ENCODE results near the gene DCAF8L2. TPM values are rescaled to one million over a fixed set of nuclear protein-coding genes. Genes with fewer than 3 reads are reported as not detected.

The DCAF8L2 gene
- total and polyA plus RNA-seq, 9 of the 15 experiments (the other 6 are each of a cell fraction or from before 2014, with no cell fraction given): not detected

DNA sequence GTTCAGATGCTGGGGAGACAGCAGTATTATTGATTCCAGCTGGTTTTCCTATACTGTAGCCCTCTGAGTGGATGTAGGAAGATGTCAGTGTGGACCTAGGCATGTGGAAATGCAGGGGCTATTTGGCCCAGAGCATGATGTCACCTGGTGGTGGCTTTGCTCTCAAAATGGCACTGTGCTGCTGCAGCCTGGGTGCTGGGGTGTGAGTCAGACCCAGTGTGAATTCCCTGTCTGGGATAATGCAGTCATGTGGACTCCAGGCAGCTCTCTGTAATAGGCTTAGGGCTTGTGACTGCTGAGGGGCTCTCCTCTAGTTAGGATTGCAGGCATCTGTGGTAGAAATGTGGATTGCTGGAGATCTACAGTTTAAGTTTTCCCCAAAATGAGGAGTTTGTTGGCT, 70.7 kb downstream of the DCAF8L2 start (continued):
- TF ChIP-seq, protein P1, sequence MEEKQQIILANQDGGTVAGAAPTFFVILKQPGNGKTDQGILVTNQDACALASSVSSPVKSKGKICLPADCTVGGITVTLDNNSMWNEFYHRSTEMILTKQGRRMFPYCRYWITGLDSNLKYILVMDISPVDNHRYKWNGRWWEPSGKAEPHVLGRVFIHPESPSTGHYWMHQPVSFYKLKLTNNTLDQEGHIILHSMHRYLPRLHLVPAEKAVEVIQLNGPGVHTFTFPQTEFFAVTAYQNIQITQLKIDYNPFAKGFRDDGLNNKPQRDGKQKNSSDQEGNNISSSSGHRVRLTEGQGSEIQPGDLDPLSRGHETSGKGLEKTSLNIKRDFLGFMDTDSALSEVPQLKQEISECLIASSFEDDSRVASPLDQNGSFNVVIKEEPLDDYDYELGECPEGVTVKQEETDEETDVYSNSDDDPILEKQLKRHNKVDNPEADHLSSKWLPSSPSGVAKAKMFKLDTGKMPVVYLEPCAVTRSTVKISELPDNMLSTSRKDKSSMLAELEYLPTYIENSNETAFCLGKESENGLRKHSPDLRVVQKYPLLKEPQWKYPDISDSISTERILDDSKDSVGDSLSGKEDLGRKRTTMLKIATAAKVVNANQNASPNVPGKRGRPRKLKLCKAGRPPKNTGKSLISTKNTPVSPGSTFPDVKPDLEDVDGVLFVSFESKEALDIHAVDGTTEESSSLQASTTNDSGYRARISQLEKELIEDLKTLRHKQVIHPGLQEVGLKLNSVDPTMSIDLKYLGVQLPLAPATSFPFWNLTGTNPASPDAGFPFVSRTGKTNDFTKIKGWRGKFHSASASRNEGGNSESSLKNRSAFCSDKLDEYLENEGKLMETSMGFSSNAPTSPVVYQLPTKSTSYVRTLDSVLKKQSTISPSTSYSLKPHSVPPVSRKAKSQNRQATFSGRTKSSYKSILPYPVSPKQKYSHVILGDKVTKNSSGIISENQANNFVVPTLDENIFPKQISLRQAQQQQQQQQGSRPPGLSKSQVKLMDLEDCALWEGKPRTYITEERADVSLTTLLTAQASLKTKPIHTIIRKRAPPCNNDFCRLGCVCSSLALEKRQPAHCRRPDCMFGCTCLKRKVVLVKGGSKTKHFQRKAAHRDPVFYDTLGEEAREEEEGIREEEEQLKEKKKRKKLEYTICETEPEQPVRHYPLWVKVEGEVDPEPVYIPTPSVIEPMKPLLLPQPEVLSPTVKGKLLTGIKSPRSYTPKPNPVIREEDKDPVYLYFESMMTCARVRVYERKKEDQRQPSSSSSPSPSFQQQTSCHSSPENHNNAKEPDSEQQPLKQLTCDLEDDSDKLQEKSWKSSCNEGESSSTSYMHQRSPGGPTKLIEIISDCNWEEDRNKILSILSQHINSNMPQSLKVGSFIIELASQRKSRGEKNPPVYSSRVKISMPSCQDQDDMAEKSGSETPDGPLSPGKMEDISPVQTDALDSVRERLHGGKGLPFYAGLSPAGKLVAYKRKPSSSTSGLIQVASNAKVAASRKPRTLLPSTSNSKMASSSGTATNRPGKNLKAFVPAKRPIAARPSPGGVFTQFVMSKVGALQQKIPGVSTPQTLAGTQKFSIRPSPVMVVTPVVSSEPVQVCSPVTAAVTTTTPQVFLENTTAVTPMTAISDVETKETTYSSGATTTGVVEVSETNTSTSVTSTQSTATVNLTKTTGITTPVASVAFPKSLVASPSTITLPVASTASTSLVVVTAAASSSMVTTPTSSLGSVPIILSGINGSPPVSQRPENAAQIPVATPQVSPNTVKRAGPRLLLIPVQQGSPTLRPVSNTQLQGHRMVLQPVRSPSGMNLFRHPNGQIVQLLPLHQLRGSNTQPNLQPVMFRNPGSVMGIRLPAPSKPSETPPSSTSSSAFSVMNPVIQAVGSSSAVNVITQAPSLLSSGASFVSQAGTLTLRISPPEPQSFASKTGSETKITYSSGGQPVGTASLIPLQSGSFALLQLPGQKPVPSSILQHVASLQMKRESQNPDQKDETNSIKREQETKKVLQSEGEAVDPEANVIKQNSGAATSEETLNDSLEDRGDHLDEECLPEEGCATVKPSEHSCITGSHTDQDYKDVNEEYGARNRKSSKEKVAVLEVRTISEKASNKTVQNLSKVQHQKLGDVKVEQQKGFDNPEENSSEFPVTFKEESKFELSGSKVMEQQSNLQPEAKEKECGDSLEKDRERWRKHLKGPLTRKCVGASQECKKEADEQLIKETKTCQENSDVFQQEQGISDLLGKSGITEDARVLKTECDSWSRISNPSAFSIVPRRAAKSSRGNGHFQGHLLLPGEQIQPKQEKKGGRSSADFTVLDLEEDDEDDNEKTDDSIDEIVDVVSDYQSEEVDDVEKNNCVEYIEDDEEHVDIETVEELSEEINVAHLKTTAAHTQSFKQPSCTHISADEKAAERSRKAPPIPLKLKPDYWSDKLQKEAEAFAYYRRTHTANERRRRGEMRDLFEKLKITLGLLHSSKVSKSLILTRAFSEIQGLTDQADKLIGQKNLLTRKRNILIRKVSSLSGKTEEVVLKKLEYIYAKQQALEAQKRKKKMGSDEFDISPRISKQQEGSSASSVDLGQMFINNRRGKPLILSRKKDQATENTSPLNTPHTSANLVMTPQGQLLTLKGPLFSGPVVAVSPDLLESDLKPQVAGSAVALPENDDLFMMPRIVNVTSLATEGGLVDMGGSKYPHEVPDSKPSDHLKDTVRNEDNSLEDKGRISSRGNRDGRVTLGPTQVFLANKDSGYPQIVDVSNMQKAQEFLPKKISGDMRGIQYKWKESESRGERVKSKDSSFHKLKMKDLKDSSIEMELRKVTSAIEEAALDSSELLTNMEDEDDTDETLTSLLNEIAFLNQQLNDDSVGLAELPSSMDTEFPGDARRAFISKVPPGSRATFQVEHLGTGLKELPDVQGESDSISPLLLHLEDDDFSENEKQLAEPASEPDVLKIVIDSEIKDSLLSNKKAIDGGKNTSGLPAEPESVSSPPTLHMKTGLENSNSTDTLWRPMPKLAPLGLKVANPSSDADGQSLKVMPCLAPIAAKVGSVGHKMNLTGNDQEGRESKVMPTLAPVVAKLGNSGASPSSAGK (IDR thresholded peaks at IDR 0.05): no peak
- no peak for TF ChIP-seq RBM15 (IDR thresholded peaks at IDR 0.05; ENCODE audit: insufficient read depth, low read length)
- no peak for TF ChIP-seq TARDBP (IDR thresholded peaks at IDR 0.05)
- TF ChIP-seq, protein P2, sequence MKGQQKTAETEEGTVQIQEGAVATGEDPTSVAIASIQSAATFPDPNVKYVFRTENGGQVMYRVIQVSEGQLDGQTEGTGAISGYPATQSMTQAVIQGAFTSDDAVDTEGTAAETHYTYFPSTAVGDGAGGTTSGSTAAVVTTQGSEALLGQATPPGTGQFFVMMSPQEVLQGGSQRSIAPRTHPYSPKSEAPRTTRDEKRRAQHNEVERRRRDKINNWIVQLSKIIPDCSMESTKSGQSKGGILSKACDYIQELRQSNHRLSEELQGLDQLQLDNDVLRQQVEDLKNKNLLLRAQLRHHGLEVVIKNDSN (CRISPR knock-in tag; IDR thresholded peaks at IDR 0.05): no peak
- no peak for TF ChIP-seq ZNF699 (CRISPR knock-in tag; IDR thresholded peaks at IDR 0.05; ENCODE audit: insufficient replicate concordance)
- no peak for TF ChIP-seq ZNF311 (CRISPR knock-in tag; IDR thresholded peaks at IDR 0.05)
- TF ChIP-seq, protein P3, sequence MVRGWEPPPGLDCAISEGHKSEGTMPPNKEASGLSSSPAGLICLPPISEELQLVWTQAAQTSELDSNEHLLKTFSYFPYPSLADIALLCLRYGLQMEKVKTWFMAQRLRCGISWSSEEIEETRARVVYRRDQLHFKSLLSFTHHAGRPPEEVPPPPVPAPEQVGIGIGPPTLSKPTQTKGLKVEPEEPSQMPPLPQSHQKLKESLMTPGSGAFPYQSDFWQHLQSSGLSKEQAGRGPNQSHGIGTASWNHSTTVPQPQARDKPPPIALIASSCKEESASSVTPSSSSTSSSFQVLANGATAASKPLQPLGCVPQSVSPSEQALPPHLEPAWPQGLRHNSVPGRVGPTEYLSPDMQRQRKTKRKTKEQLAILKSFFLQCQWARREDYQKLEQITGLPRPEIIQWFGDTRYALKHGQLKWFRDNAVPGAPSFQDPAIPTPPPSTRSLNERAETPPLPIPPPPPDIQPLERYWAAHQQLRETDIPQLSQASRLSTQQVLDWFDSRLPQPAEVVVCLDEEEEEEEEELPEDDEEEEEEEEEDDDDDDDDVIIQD (CRISPR knock-in tag; IDR thresholded peaks at IDR 0.05): no peak

Measured in K562 (cell line).